ENCODE data around the gene WNT2B.

WNT2B gene

DNA sequence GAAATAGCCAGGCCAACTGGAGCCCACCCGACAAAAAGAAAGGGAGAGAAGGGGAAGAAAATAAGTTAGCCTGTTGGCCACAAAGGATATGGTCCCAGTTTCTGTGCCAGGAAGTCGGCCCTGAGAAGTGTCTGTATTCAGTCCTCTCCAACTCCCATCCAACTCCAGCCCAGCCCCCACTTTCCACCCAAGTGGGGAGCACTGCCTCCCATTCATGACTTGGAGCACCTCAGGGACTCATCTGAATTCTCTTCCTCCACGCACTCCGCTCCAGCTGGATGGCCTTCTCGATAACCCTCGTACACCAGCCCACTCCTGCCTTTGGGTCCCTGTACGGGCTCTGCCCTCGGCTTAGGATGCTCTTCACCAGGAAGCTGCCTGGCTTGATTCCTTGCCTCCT is 2.0 kb upstream of the WNT2B start:
- DNase-seq (ENCODE audit: low spot score) (no peak), ATAC-seq (ENCODE audit: low read depth) (no peak)
- Histone ChIP-seq H3K9me3 (ENCODE audit: severe bottlenecking) (no peaks in the 10 kb centered on the region), H3K4me1 (ENCODE audit: insufficient read depth, poor library complexity, severe bottlenecking) (no peaks in the 10 kb centered on the region), H3K27me3 (ENCODE audit: insufficient read depth, poor library complexity, severe bottlenecking) (no peaks in the 10 kb centered on the region), H3K27ac (ENCODE audit: poor library complexity, severe bottlenecking) (no peak overlapping the region), H3K4me3 (ENCODE audit: severe bottlenecking) (no peak overlapping the region), H3K36me3 (ENCODE audit: low read depth) (no peaks in the 10 kb centered on the region)
- TF ChIP-seq, protein P1, sequence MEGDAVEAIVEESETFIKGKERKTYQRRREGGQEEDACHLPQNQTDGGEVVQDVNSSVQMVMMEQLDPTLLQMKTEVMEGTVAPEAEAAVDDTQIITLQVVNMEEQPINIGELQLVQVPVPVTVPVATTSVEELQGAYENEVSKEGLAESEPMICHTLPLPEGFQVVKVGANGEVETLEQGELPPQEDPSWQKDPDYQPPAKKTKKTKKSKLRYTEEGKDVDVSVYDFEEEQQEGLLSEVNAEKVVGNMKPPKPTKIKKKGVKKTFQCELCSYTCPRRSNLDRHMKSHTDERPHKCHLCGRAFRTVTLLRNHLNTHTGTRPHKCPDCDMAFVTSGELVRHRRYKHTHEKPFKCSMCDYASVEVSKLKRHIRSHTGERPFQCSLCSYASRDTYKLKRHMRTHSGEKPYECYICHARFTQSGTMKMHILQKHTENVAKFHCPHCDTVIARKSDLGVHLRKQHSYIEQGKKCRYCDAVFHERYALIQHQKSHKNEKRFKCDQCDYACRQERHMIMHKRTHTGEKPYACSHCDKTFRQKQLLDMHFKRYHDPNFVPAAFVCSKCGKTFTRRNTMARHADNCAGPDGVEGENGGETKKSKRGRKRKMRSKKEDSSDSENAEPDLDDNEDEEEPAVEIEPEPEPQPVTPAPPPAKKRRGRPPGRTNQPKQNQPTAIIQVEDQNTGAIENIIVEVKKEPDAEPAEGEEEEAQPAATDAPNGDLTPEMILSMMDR (IDR thresholded peaks at IDR 0.05; ENCODE audit: poor library complexity, severe bottlenecking): no peak

DNA sequence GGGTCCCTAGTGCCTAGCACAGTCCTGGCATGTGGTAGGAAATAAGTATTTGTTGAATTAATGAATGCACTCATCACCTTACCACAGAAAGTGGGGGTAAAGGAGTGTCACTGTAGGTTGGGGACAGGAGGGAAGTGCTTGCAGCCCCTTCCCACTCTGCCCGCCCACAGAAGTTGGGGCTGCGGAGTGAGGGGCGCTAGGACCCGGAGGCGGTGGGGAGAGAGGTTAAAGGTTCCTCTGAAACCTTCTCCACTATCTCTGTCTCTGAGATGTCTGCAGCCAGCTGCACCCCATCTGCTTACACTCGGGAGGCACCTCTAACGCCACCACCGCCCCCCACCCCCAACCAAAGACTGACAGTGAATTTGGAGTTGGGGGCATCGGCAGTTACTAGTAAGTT is 1.4 kb upstream of the WNT2B start:
- peak overlapping the region; percentile 52 for H3K4me3 ChIP-seq (ENCODE audit: severe bottlenecking)
- DNase-seq (ENCODE audit: low spot score) (no peak), ATAC-seq (ENCODE audit: low read depth) (no peak)
- H3K4me1 ChIP-seq (ENCODE audit: insufficient read depth, poor library complexity, severe bottlenecking): no peaks in the 10 kb centered on the region
- no peaks in the 10 kb centered on the region for H3K27me3 ChIP-seq (ENCODE audit: insufficient read depth, poor library complexity, severe bottlenecking)
- TF ChIP-seq, protein P1 (IDR thresholded peaks at IDR 0.05; ENCODE audit: poor library complexity, severe bottlenecking): no peak
- H3K27ac ChIP-seq (ENCODE audit: poor library complexity, severe bottlenecking): no peak overlapping the region
- no peaks in the 10 kb centered on the region for H3K36me3 ChIP-seq (ENCODE audit: low read depth)
- no peaks in the 10 kb centered on the region for H3K9me3 ChIP-seq (ENCODE audit: severe bottlenecking)

DNA sequence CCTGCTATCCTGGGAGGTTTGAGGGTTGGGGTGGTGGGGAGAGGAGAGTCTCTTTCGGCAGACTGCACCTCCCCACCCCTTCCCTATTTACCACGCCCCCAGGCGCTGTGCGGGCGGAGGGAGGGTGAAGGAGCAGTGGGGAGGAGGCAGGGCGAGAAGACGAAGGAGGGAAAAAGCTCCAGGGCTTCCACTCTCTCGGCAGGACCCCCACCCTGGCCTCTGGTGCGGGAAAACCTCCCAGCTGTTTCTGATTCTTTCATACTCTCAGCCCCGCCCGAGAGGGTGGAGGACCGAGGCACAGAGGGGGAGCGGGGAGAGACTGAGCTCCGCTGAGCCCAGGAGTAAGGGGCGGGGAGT is 866 bp upstream of the WNT2B start:
- TF ChIP-seq, protein P1 (IDR thresholded peaks at IDR 0.05; ENCODE audit: poor library complexity, severe bottlenecking): no peak
- DNase-seq (ENCODE audit: low spot score): no peak

DNA sequence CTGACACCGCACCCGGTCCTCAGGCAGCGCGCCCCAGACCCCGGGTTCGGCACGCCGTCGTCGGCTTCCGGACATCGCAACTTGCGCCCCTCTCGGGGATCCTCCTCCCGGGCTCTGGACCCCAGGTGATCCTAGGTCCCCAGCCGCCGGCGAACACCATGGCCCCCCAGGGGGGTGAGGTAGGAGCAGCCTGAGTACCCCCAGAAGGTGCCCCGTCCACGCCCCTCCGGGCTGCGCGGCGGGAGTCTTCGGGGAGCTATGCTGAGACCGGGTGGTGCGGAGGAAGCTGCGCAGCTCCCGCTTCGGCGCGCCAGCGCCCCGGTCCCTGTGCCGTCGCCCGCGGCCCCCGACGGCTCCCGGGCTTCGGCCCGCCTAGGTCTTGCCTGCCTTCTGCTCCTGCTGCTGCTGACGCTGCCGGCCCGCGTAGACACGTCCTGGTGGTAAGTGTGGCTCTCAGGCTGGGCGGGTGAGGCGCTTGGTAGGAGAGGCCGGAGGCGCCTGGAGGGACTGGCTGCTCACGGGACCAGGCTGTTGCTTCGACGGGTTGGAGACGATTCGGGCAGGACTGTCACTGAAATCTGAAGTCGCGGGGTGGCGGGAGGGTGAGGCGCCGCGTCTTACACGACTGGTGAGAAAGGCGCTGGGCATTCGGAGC is 367 bp downstream of the WNT2B start:
- Histone ChIP-seq H3K9me3 (ENCODE audit: severe bottlenecking) (no peaks in the 10 kb centered on the region), H3K36me3 (ENCODE audit: low read depth) (no peaks in the 10 kb centered on the region), H3K27me3 (ENCODE audit: insufficient read depth, poor library complexity, severe bottlenecking) (no peaks in the 10 kb centered on the region), H3K4me3 (ENCODE audit: severe bottlenecking) (peak overlapping the region; percentile 52), H3K27ac (ENCODE audit: poor library complexity, severe bottlenecking) (no peak overlapping the region), H3K4me1 (ENCODE audit: insufficient read depth, poor library complexity, severe bottlenecking) (no peaks in the 10 kb centered on the region)
- TF ChIP-seq, protein P1 (IDR thresholded peaks at IDR 0.05; ENCODE audit: poor library complexity, severe bottlenecking): no peak
- peak; percentile 17; the same call in 2 of the 3 replicates for ATAC-seq (ENCODE audit: low read depth)
- no peak for DNase-seq (ENCODE audit: low spot score)

More for the DNA sequence above, 866 bp upstream of the WNT2B start:
- H3K27ac ChIP-seq (ENCODE audit: poor library complexity, severe bottlenecking): no peak overlapping the region
- H3K9me3 ChIP-seq (ENCODE audit: severe bottlenecking): no peaks in the 10 kb centered on the region
- H3K36me3 ChIP-seq (ENCODE audit: low read depth): no peaks in the 10 kb centered on the region
- no peaks in the 10 kb centered on the region for H3K27me3 ChIP-seq (ENCODE audit: insufficient read depth, poor library complexity, severe bottlenecking)
- ATAC-seq (ENCODE audit: low read depth): peak; percentile 32; the same call in 2 of the 3 replicates
- peak overlapping the region; percentile 52 for H3K4me3 ChIP-seq (ENCODE audit: severe bottlenecking)
- H3K4me1 ChIP-seq (ENCODE audit: insufficient read depth, poor library complexity, severe bottlenecking): no peaks in the 10 kb centered on the region

DNA sequence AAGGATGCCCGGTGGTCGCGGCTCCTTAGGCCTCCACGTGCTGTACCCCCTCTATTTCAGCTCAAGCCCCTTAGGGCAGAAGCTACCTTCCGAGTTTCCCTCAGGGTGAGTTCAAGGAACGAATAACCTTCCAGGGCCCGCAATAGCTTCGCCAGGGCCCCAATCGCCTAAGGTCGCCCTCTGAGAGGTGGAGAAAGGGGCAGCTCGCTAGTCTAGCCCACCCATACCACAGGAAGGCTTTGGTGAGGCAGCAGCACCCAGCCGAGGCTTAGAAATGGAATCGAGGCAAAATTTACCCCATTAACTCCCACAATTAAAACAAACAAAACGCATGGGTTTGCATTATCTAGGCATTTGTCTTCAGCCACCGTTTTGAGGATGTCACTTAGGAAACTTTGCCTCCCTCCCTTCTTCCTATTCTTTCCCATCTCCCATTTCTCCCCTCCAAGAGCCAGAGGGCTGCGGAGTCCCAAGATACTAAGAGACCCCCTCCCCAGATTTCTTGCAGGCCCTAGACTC is 954 bp downstream of the WNT2B start:
- Histone ChIP-seq H3K36me3 (ENCODE audit: low read depth) (no peaks in the 10 kb centered on the region), H3K27ac (ENCODE audit: poor library complexity, severe bottlenecking) (no peak overlapping the region), H3K9me3 (ENCODE audit: severe bottlenecking) (no peaks in the 10 kb centered on the region), H3K4me1 (ENCODE audit: insufficient read depth, poor library complexity, severe bottlenecking) (no peaks in the 10 kb centered on the region), H3K4me3 (ENCODE audit: severe bottlenecking) (no peak overlapping the region), H3K27me3 (ENCODE audit: insufficient read depth, poor library complexity, severe bottlenecking) (no peaks in the 10 kb centered on the region)
- TF ChIP-seq, protein P1 (IDR thresholded peaks at IDR 0.05; ENCODE audit: poor library complexity, severe bottlenecking): no peak
- no peak for ATAC-seq (ENCODE audit: low read depth)
- DNase-seq (ENCODE audit: low spot score): no peak
